GM21619 (cell line): Measurements from ENCODE around the gene IMMP2L.
"Not testable (repeated sequence)": the region's sequence is repeated elsewhere in the genome, so short reads cannot be mapped to it uniquely, and the experiment has no call there.

Experiments
- ATAC-seq: cut with Tn5 transposase; IDR thresholded peaks from one replicate; pipeline ENCODE4 v1.9.1; 2021; ENCODE audit not compliant: unreplicated experiment

Gene IMMP2L

DNA sequence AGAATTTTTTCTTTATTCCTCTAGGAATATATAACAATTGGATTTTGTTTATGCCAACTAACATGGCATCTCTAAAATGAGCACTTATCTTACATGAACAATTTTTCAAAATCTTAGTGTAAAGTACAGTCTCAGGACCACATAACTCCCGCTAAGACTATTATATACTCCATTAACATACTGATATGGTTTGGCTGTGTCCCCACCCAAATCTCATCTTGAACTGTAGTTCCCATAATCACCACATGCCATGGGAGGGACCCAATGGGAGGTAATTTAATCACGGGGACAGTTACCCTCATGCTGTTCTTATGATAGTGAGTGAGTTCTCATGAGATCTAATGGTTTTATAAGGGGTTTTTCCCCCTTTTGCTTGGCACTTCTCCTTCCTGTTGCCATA lies 291.5 kb downstream of the IMMP2L start:
- ATAC-seq, result not testable (repeated sequence)

DNA sequence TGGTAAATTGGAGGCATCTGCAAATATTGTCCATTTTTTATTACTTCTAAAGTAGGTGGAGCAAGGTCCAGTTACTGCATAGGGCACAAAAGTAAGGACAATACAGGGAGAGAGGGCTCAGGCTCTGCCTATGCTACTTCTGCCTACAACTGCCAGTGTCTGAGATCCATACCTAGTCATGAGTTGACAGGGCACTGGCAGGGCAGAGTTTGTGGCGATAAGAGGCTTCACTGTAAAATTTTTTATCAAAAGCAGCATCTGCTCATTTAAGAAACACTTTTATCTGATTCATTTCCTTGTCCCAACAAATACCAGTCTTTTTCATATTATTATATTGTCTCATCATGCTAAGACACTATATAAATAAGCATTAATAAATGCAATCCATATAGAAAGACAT lies 293.4 kb downstream of the IMMP2L start:
- no peak for ATAC-seq

DNA sequence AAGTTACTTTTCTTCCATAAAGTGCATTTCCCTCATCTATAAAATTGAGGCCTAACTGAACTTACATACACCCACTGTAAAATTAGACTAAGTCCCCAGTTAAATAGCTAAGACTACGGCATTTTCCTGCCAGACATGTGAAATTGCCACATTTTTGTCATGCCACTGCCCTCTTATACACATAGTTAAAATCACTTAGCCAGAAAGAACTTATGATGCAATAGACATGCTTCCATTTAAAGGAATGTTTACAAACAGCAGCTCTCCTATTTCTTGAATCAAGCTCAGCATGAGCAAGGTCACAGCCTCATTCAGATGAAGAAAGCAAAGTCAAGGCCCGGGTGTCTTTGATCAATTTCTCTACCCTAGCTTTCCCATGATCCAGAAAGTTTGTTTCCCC lies 295.7 kb downstream of the IMMP2L start:
- ATAC-seq, result no peak

DNA sequence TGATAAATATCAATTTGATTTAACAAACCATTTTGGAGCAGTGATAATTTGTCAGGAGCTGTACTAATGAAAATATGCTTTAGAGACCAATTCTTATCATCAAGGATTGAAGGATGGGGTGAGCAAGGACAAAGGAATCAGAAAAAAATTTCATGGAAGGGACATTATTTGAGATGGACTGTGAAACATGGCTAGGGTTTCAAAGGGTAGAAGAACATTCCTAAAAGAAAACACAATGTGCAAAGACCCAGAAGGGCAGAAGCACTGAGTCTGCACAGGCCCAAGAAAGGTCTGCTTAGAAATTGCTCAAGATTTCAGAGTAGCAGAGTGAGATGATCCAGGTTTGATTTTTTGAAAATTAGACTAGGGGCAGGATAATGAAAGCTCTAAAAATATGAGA lies 296.9 kb downstream of the IMMP2L start:
- ATAC-seq, result no peak

DNA sequence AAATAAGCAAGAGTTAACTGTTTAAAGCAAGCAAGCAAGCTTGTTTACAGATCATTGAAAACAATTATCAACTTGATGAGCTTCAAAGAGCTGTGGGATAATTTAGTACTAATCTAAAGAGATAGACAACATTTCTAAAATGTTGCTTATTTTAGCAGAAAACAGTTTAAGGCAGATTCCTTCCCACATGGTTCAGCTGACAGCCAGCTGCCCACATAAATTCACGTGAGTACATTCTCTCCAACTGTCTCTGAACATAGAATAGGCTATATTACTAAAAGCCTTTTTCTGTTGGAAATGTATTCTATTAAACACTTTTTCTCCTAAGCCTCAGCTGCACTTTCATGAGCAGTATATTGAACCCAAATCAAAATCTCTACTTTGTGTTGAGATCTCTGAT lies 297.3 kb downstream of the IMMP2L start:
- ATAC-seq, result no peak

DNA sequence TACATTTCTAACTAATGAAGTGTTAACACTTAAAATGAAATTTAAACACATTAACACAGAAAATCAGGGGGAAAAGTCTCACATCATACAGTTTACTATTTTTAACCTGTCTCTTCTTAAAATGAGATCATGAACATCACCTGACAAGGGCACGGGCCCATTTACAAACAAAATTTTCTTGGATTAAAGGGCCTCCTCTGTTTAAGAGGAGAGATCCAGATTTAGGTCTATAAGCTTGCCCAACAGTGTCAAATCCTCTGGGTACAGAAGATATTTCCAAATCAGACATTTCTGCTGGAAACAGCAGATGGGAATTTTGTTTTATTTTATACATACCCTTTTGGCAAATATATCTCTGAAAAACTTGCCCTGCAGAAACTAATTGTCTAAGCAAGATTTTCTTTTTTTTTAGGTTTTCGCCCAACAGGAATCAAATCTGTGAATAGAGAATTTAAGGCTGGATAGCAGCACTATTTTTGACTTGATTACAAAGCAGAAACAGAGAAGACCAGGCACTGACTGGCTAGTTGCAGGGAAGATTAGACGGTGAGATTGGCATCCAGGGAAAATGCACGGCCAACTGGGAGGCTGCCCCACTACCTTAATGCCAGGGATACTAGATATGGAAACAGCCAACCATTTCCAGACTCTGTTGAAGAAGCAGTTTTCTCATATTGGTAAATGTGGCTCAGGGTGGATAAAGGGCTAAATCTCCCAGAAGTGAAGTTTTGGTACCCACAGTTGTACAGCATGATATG lies 298.0 kb downstream of the IMMP2L start:
- ATAC-seq, result no peak

DNA sequence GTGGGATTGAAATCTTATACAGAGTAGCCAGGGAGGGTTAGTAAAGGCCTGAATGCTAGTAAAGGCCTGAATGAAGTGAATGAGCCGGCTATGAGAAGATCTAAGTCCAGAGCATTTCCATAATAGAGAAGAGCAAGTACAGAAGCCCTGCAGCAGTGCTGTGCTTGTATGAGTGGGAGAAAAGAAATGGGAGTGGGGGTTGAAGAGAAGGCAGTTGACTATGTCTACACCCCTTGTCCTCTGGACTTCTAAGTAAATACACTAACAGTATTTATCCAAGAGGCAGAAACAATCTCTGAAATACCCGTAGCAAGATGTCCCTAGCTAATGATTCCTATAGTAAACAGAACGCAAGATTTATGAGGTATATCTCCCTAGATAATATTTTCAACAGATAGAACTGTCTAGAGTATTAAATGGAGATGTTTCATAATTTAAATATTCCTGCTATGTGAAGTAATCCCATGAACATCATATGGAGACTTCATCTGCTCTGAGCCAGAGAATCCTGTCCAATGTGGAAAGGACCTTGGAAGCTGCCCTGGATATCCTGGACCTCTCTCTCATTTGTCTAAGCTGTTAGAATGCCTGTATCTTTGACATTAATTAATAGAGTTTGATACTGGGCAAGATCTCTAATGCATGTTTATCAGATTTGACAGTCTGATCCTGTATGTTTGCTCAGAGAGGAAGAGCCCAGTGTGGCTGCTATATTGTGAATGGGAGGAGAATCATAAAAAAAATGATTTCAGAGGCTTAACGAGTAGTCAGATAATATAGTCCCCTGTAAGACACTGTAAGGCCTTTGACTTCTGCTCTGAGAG lies 299.8 kb downstream of the IMMP2L start:
- ATAC-seq, result no peak

DNA sequence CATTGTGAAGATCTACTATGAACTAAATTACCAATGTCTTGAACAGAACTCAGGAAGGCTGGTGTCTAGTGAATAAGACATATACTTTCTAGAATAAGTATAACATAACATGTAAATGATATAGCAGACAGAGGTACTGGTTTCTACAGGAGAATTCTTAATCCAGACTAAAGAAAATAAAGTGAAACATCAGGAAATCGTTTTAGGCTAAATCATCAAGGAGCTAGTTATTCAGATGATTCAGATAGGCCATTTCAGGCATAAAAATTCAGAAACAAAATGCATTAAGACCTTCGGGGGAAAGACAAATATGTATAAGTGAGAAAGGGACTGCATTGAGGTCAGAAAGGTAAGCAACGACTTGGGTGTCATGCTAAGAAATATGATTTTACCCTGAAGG lies 300.8 kb downstream of the IMMP2L start:
- ATAC-seq, result no peak

DNA sequence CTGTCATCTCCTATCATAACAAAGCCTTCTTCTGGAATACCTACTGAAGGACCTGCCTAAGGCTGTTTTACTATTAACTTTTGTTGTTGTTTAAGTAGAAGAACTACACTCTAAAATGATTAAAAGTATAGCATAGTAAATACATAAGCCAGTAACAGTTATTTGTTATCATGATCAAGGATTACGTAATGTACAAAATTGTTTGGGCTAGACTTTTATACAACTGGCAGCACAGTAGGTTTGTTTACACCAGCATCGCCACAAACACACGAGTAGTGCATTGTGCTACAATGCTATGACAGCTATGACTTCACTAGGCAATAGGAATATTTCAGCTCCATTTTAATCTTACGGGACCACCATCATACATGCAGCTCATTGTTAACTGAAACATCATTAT lies 302.3 kb downstream of the IMMP2L start:
- ATAC-seq, result no peak

DNA sequence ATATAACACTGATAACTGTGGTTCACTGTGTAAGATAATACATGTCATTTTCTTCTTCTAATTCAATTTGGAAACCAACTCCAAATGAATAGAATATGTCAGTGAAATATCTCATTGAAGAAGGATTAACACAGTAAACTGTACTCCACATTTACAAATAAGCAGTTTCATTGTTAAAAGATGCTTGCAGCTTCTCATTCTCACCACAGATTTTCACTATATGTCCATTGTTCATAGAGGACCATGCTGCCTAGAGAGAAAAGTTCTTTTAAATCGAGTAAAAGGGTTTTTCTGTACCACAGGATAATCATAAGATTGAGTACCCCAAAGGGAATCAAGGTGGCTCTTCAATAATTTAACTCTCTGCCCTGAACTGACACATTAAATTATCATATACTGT lies 305.9 kb downstream of the IMMP2L start:
- ATAC-seq, result no peak

DNA sequence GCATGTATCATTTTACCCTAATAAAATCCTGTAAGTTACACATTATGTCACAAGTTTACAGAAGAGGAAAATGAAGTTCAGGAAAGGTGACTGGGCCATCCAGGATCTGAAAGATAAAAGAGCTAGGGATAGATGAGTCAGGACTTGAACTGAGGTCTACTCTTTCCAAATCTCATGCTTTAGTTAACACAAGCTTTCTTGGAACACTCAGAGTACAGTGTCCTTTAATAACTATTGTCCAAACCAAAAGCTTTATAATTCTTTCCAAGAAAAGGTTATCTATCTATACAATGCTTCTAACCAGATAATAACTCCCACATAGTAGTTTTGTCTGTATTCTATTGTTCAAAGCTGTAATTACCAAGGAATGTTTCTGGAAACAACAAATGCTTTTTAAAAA lies 306.7 kb downstream of the IMMP2L start:
- ATAC-seq, result no peak

DNA sequence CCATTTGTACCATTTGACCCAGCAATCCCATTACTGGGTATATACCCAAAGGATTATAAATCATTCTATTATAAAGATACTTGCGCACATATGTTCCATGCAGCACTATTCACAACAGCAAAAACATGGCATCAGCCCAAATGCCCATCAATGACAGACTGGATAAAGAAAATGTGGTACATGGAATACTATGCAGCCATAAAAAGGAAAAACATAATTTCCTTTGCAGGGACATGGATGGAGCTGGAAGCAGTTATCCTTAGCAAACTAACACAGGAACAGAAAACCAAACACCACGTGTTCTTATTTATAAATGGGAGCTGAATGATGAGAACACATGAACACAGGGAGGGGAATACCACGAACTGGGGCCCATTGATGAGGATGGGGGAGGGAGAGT lies 310.9 kb downstream of the IMMP2L start:
- ATAC-seq, result not testable (repeated sequence)

DNA sequence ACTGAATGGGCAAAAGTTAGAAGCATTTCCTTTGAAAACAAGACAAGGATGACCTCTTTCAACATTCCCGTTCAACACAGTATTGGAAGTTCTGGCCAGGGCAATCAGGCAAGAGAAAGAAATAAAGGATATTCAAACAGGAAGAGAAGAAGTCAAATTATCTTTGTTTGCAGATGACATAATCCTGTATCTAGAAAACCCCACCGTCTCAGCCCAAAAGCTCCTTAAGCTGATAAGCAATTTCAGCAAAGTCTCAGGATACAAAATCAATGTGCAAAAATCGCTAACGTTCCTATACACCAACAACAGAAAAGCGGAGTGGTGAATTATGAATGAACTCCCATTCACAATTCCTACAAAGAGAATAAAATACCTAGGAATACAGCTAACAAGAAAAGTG lies 312.5 kb downstream of the IMMP2L start:
- ATAC-seq, result not testable (repeated sequence)

DNA sequence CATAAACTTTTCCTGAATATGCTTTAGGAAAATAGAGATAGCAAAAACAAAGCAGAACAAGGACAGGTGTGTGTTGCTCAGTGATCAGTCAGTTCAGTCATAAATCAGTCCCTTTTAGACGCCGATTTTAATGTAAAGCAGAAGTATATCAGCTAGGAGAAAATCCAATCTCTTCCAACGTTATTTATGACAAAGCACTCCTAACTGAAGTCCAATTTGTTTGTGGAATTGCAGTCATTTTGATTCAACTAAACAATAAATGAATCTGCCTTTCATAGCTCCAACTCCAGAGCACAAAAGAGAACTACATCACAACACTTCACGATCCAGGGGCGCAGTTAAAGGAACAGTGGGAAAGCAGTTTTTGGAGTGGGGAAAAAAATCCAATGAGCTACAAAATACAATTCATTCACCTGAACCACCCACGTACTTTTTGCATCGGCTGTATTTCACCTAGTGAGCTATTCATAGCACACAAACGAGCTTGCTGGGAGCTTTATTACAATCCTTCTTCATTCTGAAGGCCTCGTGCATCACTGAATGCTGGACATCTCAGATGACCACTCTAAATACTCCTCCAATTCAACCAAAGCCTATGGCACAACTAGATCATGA lies 320.0 kb downstream of the IMMP2L start:
- no peak for ATAC-seq

DNA sequence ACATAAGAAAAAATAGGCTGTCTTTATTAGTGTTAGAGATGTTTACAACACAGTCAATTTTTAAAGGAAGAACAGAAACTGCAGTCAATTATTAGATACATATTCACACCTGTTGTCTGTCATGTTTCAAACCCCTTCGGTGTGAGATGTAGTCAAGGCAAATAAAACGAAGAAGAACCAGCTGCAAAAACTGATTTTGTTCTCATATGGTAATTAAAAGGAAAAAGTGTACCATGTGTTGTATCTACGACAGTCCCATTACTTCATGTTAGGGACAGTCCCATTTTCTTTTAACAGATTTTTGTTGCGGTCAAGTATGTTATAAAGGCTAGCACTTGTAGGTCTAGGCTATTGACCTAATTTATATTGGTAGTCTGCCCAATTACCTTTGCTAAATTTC lies 321.9 kb downstream of the IMMP2L start:
- peak; percentile 82 for ATAC-seq

DNA sequence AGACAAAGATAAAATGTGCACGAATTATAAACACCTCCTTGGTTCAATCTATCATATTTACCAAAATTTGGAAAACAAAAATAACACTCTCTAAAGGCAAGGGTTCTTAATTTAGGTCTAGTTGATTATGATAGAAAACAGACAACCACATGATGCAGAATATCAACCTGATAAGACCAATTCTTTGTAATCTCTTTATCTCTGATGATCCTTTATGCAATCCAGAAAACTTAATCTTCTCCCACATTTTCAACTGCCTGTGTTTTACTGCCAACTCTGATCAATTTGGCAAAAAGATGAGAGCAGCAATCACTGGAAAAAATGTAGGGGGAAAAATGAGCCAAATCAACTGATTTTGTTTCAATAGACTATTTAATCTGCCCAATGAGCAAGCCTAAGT lies 322.9 kb downstream of the IMMP2L start:
- ATAC-seq, result no peak

DNA sequence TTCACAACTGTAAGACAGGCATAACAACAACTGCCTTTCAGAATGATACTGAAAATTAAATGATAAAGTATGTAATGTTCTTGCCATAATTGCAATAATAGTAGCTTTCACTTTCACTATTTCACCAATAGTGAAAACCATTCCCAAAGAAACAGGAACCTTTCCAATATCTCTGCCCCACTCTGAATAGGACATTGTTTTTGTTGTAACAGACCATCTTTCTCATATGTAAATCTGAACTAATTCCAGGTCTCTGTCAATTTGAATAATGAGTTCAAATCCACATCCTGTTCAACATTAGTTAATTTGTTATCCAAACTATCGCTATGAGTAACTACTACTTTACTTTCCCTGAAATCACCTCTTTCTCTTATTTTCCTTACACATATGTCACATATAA lies 323.4 kb downstream of the IMMP2L start:
- no peak for ATAC-seq

DNA sequence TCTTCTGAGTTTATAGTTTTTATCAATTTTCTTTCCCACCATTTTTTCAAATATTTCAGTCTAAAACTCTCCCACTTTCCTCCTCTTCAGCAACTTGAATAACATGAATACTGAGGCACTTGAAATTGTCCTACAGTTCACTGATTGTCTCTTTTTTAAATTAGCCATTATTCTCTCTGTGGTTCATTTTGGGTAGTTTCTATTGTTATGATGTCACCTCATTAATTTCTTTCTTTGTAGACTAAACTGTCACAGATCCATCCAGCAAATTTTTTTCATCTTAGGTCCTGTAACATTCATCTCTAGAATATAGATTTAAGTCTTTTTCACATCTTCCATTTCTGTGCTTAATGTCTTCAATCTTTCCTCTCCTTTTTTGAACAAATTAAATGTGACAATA lies 326.6 kb downstream of the IMMP2L start:
- ATAC-seq, result no peak

DNA sequence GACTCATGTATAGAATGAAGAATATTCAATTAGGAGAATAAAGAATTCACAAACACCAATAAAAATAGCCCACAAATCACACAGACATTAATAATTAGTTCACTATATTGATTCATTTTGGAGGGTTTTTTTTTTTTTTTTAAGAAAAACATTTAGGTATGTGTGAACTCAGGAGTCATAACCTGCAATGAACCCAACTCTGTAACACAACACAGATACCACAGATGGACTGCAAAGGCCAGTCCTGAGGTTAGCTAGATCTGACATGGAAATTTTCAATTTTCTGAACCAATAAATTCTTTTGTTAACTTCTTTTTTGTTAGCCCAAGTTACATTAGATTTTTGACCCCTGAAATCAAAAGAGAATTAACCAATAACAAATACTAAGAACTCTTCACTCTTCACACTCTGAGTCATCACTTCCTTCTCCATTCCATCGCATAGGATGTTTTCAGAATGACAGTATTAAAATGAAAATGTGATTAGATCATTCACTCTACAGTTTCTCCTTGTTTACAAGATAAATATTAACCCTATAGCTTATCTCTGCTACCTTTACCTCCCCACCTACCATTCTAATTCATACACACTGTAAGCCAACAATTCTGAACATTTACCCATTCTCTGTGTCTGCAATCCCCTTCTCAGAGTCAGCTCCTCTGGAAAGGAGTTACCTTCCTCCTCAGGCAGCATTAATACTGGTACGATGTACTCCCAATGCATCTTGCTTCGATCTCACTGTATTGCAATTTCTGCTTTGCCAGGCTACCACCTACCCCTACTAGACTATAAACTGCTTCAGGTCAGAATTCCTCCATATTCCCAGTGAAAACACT lies 329.8 kb downstream of the IMMP2L start:
- ATAC-seq, result peak; percentile 94

DNA sequence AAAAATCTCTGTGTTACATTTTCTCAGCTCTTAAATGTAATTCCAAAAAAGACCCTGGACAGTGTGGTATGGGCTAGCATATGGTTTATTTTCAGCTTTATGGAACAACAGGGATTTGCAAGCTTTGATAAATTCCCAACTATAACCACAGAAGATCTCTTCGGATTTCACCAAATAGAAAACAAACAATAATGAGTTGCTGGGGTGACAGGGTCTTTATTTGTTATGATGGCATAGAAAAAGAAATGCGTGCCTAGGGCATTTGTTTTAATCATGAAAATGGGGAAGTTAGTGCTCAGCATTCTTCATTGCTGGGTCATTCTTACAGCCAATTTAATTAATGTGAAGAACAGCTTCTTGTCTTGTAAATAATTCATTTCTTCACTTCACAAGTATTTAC lies 332.4 kb downstream of the IMMP2L start:
- no peak for ATAC-seq

DNA sequence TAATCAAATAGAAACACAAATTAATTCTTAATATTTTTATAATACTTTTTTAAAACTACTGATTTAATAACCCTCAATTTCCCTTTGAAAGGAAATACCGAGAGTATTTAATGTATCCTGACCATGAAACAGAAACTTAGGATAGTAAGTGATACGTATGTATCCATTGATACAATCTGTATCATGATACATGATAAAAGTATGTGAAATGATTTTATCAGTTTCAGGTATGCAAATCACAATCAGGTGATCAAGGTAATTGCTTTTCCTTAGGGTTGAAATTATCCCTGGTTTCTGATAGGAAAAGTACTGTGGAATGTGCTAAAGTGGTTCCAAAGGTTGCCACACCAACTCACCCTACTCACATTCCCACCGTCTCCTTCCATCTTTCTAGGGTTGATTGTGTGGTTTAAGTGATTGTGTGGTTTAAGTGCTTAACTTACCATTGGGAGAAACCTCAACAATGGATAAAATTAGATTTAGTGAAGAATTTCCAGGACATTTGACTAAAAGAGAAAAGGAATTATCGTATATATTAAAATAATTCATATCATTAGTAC lies 333.0 kb downstream of the IMMP2L start:
- ATAC-seq, result no peak
